Endothelial cell of umbilical vein (primary cell): Measurements from ENCODE around the gene NAP1L1. TPM values are rescaled to one million over a fixed set of nuclear protein-coding genes. Genes with fewer than 3 reads are reported as not detected.

Experiments used
- BruUV-seq: library from RNA; stranded (reverse); fragments of 400-500 nt; replicated peaks from 2 replicates; lab custom pipeline; 2021; lab: Mats Ljungman, UMichigan
- CTCF ChIA-PET: fragments of 300-600, 350-600 bp; sonication (Branson Sonifier 250); formaldehyde crosslinking; loops from one replicate; lab custom pipeline; 2021; ENCODE audit warnings: antibody characterized with exemption, inconsistent platforms; lab: Charles Lee
- POLR2A ChIA-PET: fragments of 300-600, 350-600 bp; sonication (Branson Sonifier 250); formaldehyde crosslinking; loops from one replicate; lab custom pipeline; 2021; ENCODE audit warnings: antibody characterized with exemption, inconsistent platforms; lab: Charles Lee
- DNase-seq: peaks from one replicate; pipeline ENCODE4 v3.0.0-alpha.2; 2011; ENCODE audit warnings: low read depth, low spot score
- FAIRE-seq: peaks from 2 replicates; lab custom pipeline; 2011; peaks lifted over from hg19 to GRCh38; lab: Jason Lieb, UNC
- H2AFZ ChIP-seq: 2 replicates; pipeline ENCODE4 v1.6.0; 2012; ENCODE audit warnings: low read depth, low read length, control low read depth, inconsistent platforms
- H3K27ac ChIP-seq: 2 replicates; pipeline ENCODE4 v1.5.1; 2011; ENCODE audit warnings: low read depth, mild to moderate bottlenecking, control low read depth, low read length, moderate library complexity; ENCODE audit not compliant: insufficient read depth
- H3K27me3 ChIP-seq, 2 experiments: 2 replicates each; pipeline versions ENCODE4 v1.6.0 to v1.6.1; 2011; ENCODE audit warnings: low read length in 2 of 2, mixed read lengths in 1 of 2; ENCODE audit not compliant: control insufficient read depth in 2 of 2, insufficient read depth in 2 of 2
- H3K36me3 ChIP-seq, 2 experiments: 2 replicates in 1 of 2; 3 replicates in 1 of 2; pipeline ENCODE4 v1.5.1; 2011; ENCODE audit warnings: low read length in 2 of 2, mild to moderate bottlenecking in 1 of 2, moderate library complexity in 1 of 2; ENCODE audit not compliant: control insufficient read depth in 2 of 2, insufficient read depth in 2 of 2; ENCODE audit errors: extremely low read depth in 1 of 2
- H3K4me1 ChIP-seq: 3 replicates; pipeline ENCODE4 v1.5.1; 2011; ENCODE audit warnings: mild to moderate bottlenecking, low read length; ENCODE audit not compliant: control insufficient read depth, insufficient read depth; ENCODE audit errors: extremely low read depth
- H3K4me2 ChIP-seq: 2 replicates; pipeline ENCODE4 v1.6.1; 2011; ENCODE audit warnings: low read length, control low read depth, mixed read lengths; ENCODE audit not compliant: insufficient read depth
- H3K4me3 ChIP-seq, 3 experiments: fragments of 200-600 bp in 1 of 3; sonication (generic), shearing (Covaris generic) in 1 of 3; replicated peaks in 1 of 3; 2 replicates each; pipeline ENCODE4 v1.5.1; 2011 to 2016; ENCODE audit warnings: control low read depth in 3 of 3, low read length in 3 of 3, mild to moderate bottlenecking in 2 of 3, inconsistent platforms in 1 of 3, low read depth in 1 of 3, moderate library complexity in 1 of 3; ENCODE audit not compliant: insufficient read depth in 1 of 3
- H3K79me2 ChIP-seq: 2 replicates; pipeline ENCODE4 v1.6.0; 2012; ENCODE audit warnings: low read length, inconsistent platforms; ENCODE audit not compliant: control insufficient read depth, insufficient read depth
- H3K9ac ChIP-seq: replicated peaks from 2 replicates; pipeline ENCODE3; 2011; ENCODE audit warnings: low read length, control low read depth; ENCODE audit not compliant: insufficient read depth; ENCODE audit errors: extremely low read depth
- H3K9me1 ChIP-seq: replicated peaks from 3 replicates; pipeline ENCODE4 v1.6.0; 2011; ENCODE audit warnings: mild to moderate bottlenecking, low read length; ENCODE audit not compliant: control insufficient read depth, insufficient read depth; ENCODE audit errors: extremely low read depth
- H3K9me3 ChIP-seq: replicated peaks from 2 replicates; pipeline ENCODE4 v1.5.1; 2012; ENCODE audit warnings: low read length, inconsistent platforms; ENCODE audit not compliant: control insufficient read depth, insufficient read depth
- H4K20me1 ChIP-seq: replicated peaks from 2 replicates; pipeline ENCODE3; 2011; ENCODE audit warnings: mild to moderate bottlenecking, low read length; ENCODE audit not compliant: control insufficient read depth, insufficient read depth; ENCODE audit errors: extremely low read depth
- EZH2 ChIP-seq: IDR thresholded peaks from 2 replicates; pipeline ENCODE4 v1.6.1; 2012; ENCODE audit warnings: borderline replicate concordance, low read depth, mild to moderate bottlenecking, moderate library complexity, low read length, inconsistent platforms; ENCODE audit not compliant: severe bottlenecking
- FOS ChIP-seq: IDR thresholded peaks from 2 replicates; pipeline ENCODE4 v1.6.1; 2011; ENCODE audit warnings: mild to moderate bottlenecking, low read length, moderate library complexity, borderline replicate concordance; ENCODE audit not compliant: insufficient read depth
- GATA2 ChIP-seq: IDR thresholded peaks from 2 replicates; pipeline ENCODE4 v1.7.0; 2011; ENCODE audit warnings: low read depth, mild to moderate bottlenecking, moderate library complexity, mixed read lengths, low read length; ENCODE audit not compliant: insufficient read length, insufficient read depth
- JUN ChIP-seq: IDR thresholded peaks from 2 replicates; pipeline ENCODE4 v1.6.1; 2011; ENCODE audit warnings: borderline replicate concordance, low read depth; ENCODE audit not compliant: insufficient read length, insufficient read depth
- MYC ChIP-seq: IDR thresholded peaks from one replicate; pipeline ENCODE4 v1.6.1; 2011; ENCODE audit warnings: mild to moderate bottlenecking, low read depth, low read length
- POLR2A ChIP-seq: IDR thresholded peaks from 2 replicates; pipeline ENCODE4 v1.6.1; 2012; ENCODE audit warnings: low read depth, mild to moderate bottlenecking, control low read depth, low read length
- POLR2AphosphoS5 ChIP-seq: IDR thresholded peaks from 2 replicates; pipeline ENCODE4 v1.6.1; 2012; ENCODE audit warnings: low read depth, mild to moderate bottlenecking, control low read depth, low read length, moderate library complexity; ENCODE audit not compliant: insufficient read depth
- dilution Hi-C: fragments of 300-500 bp; cut with MboI; formaldehyde crosslinking; loops from one replicate; pipeline ENCODE4 v1.15.0; 2019; ENCODE audit warnings: low sequenced_read_pairs; ENCODE audit not compliant: extremely low pct_ligation_motif_present
- intact Hi-C: fragments of 100-400 bp; cut with micrococcal nuclease; formaldehyde crosslinking; loops from one replicate; pipeline ENCODE4 v1.10.0; 2022
- polyA plus RNA-seq, 4 experiments: library from polyadenylated mRNA; depleted of rRNA in 3 of 4; stranded (reverse) in 3 of 4; unstranded in 1 of 4; fragments of >200 nt; gene quantifications; 2 replicates each; pipeline versions ENCODE4 v1.2.1 to v1.2.3, GENCODE V29; 2011 to 2012; ENCODE audit warnings: missing spikeins in 1 of 4
- total RNA-seq: library from RNA; stranded (reverse); gene quantifications from 2 replicates; pipeline ENCODE4 v1.2.3, GENCODE V29; 2021
- TF ChIP-seq, protein P1 (sequence below), 2 donors: IDR thresholded peaks; 1 replicate in 1 of 2; 2 replicates in 1 of 2; pipeline ENCODE4 v1.5.1; 2011; ENCODE audit warnings: low read length in 2 of 2, mild to moderate bottlenecking in 2 of 2, moderate library complexity in 2 of 2, control low read depth in 1 of 2, inconsistent platforms in 1 of 2, low read depth in 1 of 2; ENCODE audit not compliant: insufficient read depth in 1 of 2; ENCODE audit errors: extremely low read depth in 1 of 2
- TF ChIP-seq, protein P2 (sequence below): IDR thresholded peaks from 2 replicates; pipeline ENCODE4 v1.6.1; 2011; ENCODE audit not compliant: insufficient read depth, insufficient read length

NAP1L1 gene
- total and polyA plus RNA-seq, 2 donors (not counting 3 experiments of a cell fraction or from before 2014, with no cell fraction given): 127 to 649 TPM

DNA sequence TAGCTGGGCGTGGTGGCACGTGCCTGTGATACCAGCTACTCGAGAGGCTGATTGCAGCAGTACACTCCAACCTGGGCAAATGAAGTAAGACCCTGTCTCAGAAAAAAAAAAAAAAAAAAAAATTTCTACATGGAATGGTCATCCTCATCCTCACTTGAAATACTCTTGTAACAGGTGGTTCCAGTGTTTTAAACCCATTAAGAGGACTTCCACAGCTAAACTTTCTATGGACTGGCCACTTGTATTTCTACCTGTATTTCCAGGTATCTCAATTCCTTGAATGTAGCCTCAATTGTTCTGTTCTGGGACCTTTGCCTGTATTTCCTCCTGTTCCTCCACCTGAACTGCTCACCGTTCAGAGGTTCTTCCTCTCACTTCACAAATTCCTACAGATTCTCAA lies 41.1 kb downstream of the NAP1L1 start:
- Histone ChIP-seq H3K36me3 (peaks cover 0 to 4% of the 10 kb centered on the region in 2 experiments), H3K27ac (no peak overlapping the region), H3K27me3 (no peaks in the 10 kb centered on the region), H3K79me2 (no peaks in the 10 kb centered on the region), H3K9me3 (no peaks in the 10 kb centered on the region), H3K4me3 (no peak overlapping the region), H3K9ac (no peak overlapping the region), H3K9me1 (no peaks in the 10 kb centered on the region), H2AFZ (no peak overlapping the region), H3K4me2 (no peak overlapping the region), H4K20me1 (no peaks in the 10 kb centered on the region), H3K4me1 (peaks cover 8% of the 10 kb centered on the region)
- intact Hi-C loops (no loop called here), dilution Hi-C loops (loop anchor here (25.0 kb wide), 1 partner anchor 531 kb away; the partner anchor contains the start of gene KRR1)
- BruUV-seq: no TSS peak
- ChIA-PET POLR2A (no interaction called here), CTCF (interaction anchor here (0.7 to 1.2 kb wide), 3 partner anchors 11 to 304 kb away, joined by 3 to 5 read pairs (median 4); no protein-coding TSS in a partner anchor)
- DNase-seq: no peak
- TF ChIP-seq MYC: no peak
- TF ChIP-seq POLR2AphosphoS5: no peak
- TF ChIP-seq GATA2: no peak
- TF ChIP-seq, protein P1, sequence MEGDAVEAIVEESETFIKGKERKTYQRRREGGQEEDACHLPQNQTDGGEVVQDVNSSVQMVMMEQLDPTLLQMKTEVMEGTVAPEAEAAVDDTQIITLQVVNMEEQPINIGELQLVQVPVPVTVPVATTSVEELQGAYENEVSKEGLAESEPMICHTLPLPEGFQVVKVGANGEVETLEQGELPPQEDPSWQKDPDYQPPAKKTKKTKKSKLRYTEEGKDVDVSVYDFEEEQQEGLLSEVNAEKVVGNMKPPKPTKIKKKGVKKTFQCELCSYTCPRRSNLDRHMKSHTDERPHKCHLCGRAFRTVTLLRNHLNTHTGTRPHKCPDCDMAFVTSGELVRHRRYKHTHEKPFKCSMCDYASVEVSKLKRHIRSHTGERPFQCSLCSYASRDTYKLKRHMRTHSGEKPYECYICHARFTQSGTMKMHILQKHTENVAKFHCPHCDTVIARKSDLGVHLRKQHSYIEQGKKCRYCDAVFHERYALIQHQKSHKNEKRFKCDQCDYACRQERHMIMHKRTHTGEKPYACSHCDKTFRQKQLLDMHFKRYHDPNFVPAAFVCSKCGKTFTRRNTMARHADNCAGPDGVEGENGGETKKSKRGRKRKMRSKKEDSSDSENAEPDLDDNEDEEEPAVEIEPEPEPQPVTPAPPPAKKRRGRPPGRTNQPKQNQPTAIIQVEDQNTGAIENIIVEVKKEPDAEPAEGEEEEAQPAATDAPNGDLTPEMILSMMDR (IDR thresholded peaks at IDR 0.05; ENCODE audit: extremely low read depth in 1 of 2, insufficient read depth in 1 of 2, low read depth in 1 of 2, low read length in 2 of 2): no peak
- no peak for TF ChIP-seq POLR2A
- no peak for TF ChIP-seq FOS
- TF ChIP-seq, protein P2, sequence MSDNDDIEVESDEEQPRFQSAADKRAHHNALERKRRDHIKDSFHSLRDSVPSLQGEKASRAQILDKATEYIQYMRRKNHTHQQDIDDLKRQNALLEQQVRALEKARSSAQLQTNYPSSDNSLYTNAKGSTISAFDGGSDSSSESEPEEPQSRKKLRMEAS: no peak
- TF ChIP-seq EZH2: no peak
- TF ChIP-seq JUN: no peak
- no peak for FAIRE-seq
